Stimulated activated naive CD8-positive, alpha-beta T cell treated with anti-CD3 and anti-CD28 coated beads, Interleukin-15, Interleukin-2, amounts not matched to agents 100 ng/mL and 50 ng/mL, for 24 hours (primary cell): ENCODE measurements around the gene FAM221A.
"Not testable (repeated sequence)": the region's sequence is repeated elsewhere in the genome, so short reads cannot be mapped to it uniquely, and the experiment has no call there.

Experiments
- H3K27ac Mint-ChIP-seq: one replicate; pipeline ENCODE4 v1.8.0; 2021; ENCODE audit warnings: mild to moderate bottlenecking, mixed read lengths
- H3K27me3 Mint-ChIP-seq: one replicate; pipeline ENCODE4 v1.8.0; 2021; ENCODE audit warnings: mixed read lengths
- H3K36me3 Mint-ChIP-seq: one replicate; pipeline ENCODE4 v1.8.0; 2021; ENCODE audit warnings: low read depth, mixed read lengths
- H3K4me1 Mint-ChIP-seq: one replicate; pipeline ENCODE4 v1.8.0; 2021; ENCODE audit warnings: low read depth, mixed read lengths
- H3K4me3 Mint-ChIP-seq: one replicate; pipeline ENCODE4 v1.8.0; 2021; ENCODE audit warnings: mild to moderate bottlenecking, mixed read lengths
- H3K9me3 Mint-ChIP-seq: one replicate; pipeline ENCODE4 v1.8.0; 2021; ENCODE audit warnings: mixed read lengths

FAM221A gene

DNA sequence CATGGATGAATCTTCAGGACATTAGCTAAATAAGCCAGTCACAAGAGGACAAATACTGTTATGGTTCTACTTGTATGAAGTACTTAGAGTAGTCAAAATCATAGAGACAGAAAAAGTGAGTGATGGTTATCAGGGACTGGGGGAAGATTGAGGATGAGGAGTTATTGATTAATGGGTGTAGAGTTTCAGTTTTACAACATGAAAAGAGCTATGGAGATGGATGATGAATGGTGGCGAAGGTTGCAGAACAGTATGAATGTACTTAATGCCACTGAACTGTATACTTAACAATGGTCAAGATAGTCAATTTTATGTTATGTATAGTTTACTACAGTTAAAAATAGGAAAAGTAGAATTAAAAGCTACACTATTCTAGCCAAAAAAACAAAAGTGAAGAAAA is 37.8 kb downstream of the FAM221A start:
- H3K36me3 Mint-ChIP-seq = no peaks in the 10 kb centered on the region
- H3K9me3 Mint-ChIP-seq = no peaks in the 10 kb centered on the region
- H3K4me3 Mint-ChIP-seq = no peak overlapping the region
- no peak overlapping the region for H3K27ac Mint-ChIP-seq
- no peaks in the 10 kb centered on the region for H3K4me1 Mint-ChIP-seq
- no peaks in the 10 kb centered on the region for H3K27me3 Mint-ChIP-seq

- H3K9me3 Mint-ChIP-seq = no peaks in the 10 kb centered on the region
- no peaks in the 10 kb centered on the region for H3K36me3 Mint-ChIP-seq
- H3K27me3 Mint-ChIP-seq = no peaks in the 10 kb centered on the region
- H3K4me1 Mint-ChIP-seq = no peaks in the 10 kb centered on the region
- no peak overlapping the region for H3K4me3 Mint-ChIP-seq
- no peak overlapping the region for H3K27ac Mint-ChIP-seq
These were observed 41.5 kb downstream of the FAM221A start for GRCh38 chr7:23721456-23721855.

DNA sequence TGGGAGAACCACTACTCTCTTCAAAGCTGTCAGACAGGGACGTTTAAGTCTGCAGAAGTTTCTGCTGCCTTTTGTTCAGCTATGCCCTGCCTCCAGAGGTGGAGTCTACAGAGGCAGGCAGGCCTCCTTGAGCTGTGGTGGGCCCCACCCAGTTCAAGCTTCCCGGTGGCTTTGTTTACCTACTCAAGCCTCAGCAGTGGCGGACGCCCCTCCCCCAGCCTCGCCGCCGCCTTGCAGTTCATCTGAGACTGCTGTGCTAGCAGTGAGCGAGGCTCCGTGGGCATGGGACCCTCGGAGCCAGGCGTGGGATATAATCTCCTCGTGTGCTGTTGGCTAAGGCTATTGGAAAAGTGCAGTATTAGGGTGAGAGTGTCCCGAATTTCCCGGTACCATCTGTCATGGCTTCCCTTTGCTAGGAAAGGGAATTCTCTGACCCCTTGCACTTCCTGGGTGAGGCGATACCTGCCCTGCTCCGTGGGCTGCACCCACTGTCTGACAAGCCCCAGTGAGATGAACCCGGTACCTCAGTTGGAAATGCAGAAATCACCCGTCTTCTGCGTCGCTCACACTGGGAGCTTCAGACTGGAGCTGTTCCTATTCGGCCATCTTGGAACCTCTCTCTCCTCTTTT is 42.7 kb downstream of the FAM221A start:
- H3K4me3 Mint-ChIP-seq, H3K36me3 Mint-ChIP-seq: not testable (repeated sequence)

GRCh38 chr7:23724113-23724512 is 44.1 kb downstream of the FAM221A start:
- not testable (repeated sequence) for H3K27ac Mint-ChIP-seq, H3K27me3 Mint-ChIP-seq, H3K9me3 Mint-ChIP-seq, H3K4me1 Mint-ChIP-seq, H3K36me3 Mint-ChIP-seq, H3K4me3 Mint-ChIP-seq

More for the DNA sequence above, 42.7 kb downstream of the FAM221A start:
- not testable (repeated sequence) for H3K4me1 Mint-ChIP-seq, H3K27ac Mint-ChIP-seq, H3K27me3 Mint-ChIP-seq, H3K9me3 Mint-ChIP-seq

- Mint-ChIP-seq H3K9me3 (peaks cover 22% of the 10 kb centered on the region), H3K4me3 (no peak overlapping the region), H3K36me3 (no peaks in the 10 kb centered on the region), H3K27me3 (no peaks in the 10 kb centered on the region), H3K4me1 (no peaks in the 10 kb centered on the region), H3K27ac (no peak overlapping the region)
These were observed 62.1 kb downstream of the FAM221A start for GRCh38 chr7:23742051-23742450.

- Mint-ChIP-seq H3K27me3 (no peaks in the 10 kb centered on the region), H3K9me3 (peaks cover 25% of the 10 kb centered on the region), H3K4me1 (no peaks in the 10 kb centered on the region), H3K4me3 (no peak overlapping the region), H3K27ac (no peak overlapping the region), H3K36me3 (no peaks in the 10 kb centered on the region)
These were observed 63.2 kb downstream of the FAM221A start for GRCh38 chr7:23743226-23743625.

GRCh38 chr7:23746629-23747028 is 66.6 kb downstream of the FAM221A start:
- no peak overlapping the region for H3K27ac Mint-ChIP-seq
- H3K9me3 Mint-ChIP-seq = peaks cover 27% of the 10 kb centered on the region

DNA sequence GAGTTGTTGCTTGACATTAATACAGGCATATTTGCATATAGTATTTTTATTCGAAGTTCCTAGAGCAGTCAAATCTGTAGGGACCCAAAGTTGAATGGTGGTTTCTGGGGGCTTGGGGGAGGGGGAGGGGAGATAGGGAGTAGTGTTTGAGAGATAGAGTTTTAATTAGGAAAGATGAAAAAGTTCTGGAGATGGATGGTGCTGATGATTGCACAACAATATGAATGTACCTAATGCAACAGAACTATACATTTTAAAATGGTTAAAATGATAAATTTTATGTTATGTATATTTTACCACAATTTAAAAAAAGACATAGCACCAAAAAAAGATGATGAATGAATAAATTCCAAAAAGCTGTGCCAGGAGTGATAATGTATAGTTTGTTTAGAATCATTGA is 71.9 kb downstream of the FAM221A start:
- H3K27me3 Mint-ChIP-seq = no peaks in the 10 kb centered on the region
- peaks cover 4% of the 10 kb centered on the region for H3K36me3 Mint-ChIP-seq
- no peak overlapping the region for H3K27ac Mint-ChIP-seq
- no peaks in the 10 kb centered on the region for H3K4me1 Mint-ChIP-seq
- no peak overlapping the region for H3K4me3 Mint-ChIP-seq
- peaks cover 5% of the 10 kb centered on the region for H3K9me3 Mint-ChIP-seq

More at GRCh38 chr7:23746629-23747028, 66.6 kb downstream of the FAM221A start:
- H3K27me3 Mint-ChIP-seq = no peaks in the 10 kb centered on the region
- H3K4me1 Mint-ChIP-seq = no peaks in the 10 kb centered on the region
- peaks cover 4% of the 10 kb centered on the region for H3K36me3 Mint-ChIP-seq
- no peak overlapping the region for H3K4me3 Mint-ChIP-seq
